ENCODE data around the gene BEST3.
A peak's percentile ranks its signal among the peaks of the same experiment; 100 is the strongest.
"Not testable (repeated sequence)": the region's sequence is repeated elsewhere in the genome, so short reads cannot be mapped to it uniquely, and the experiment has no call there.

BEST3 gene

DNA sequence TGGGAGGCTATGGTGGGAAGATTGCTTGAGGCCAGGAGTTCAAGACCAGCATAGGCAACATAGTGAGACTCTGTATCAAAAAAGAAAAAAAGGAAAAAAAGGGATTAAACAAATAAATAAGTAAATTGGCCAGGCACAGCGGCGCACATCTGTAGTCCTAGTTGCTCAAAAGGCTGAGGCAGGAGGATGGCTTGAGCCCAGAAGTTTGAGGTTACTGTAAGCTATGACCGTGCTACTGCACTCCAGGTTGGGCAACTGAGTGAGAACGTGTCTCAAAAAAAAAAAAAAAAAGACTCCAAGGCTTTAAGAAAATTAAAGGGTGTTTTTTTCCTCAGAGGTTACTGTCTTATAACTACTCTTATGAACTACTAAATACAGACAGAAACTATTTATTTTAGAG is 11.7 kb downstream of the BEST3 start:
- no peak for DNase-seq

DNA sequence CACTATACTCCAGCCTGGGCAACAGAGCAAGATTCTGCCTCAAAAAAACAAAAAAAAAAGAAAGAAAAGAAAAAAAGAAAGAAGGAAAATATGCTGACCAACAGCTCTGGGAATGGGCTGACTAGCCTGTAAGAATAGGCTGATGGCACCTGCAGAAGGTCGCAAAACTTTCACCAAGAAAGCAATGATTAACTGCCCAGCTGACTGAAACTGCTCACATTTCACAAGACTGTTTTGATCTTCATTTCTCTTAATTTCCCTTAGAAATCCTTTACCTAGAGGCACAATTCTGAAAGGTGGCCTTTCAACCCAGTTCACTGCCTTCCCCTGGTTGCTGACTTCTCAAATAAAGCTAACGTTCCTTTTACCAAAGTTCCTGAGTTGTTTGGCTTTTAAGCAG is 12.4 kb downstream of the BEST3 start:
- no peak for DNase-seq

DNA sequence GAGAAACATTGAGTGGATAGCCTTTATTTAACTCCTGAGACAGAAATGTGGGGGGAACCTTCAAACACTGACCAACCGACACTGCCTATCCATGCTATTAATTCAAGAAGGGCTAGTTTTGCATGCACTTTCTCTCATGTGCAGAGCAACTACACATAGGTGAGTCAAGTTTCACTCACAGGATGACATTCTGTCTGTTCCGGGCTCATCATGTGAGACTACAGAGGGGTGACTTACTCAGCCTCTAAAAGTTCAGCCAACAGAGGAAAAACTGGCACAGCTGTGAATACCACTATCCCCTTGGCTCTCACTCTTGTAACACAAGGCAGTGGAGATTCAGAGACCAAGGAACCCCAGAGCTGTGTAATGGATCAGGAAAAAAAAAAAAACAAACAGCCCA is 13.3 kb downstream of the BEST3 start:
- no peak for DNase-seq

DNA sequence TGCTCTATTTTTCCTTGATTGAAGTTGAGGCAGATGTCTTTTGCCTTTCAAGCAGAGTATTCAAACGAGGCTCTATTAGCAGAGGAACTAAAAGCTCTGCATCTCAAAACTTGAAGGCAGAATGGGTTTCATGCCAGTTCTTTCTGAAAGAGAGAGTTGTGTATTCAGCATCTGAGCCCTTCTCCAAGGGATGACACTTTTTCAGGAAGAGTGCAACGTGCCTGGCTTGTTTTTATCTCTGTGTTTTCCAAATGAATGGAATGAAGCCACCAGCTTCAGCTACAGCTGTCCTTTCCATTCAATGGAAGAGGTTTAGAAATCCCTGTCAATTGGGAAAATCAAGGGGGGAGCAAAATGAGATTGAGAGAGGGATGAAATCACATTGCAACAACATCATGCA is 14.6 kb downstream of the BEST3 start:
- no peak for DNase-seq

DNA sequence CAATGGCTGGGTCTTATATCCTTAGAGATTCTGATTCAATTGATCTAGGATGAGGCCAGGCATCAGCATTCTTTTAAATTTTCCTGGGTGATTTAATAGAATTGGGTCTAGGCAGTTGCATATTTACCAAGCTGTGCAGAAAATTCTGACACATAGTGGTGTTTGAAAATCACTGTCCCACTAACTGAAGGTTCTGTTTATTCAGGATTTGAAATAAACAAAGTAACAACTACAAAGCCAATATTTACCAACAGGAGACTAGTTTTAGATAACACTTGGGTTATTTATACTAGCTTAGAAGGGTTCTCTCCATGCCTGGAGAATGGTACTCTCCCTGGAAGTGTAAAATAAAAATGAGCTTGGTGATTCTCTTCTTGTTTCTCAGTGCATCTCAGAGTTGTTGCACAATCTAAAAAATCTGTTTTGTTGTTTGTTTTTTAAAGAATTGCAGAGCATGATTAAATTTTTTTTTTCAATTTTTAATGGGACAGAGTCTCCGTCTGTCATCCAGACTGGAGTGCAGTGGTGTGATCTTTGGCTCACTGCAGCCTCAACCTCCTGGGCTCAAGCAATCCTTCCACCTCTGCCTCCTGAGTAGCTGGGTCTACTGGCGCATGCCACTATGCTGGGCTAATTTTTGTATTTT is 16.9 kb downstream of the BEST3 start:
- DNase-seq: no peak

DNA sequence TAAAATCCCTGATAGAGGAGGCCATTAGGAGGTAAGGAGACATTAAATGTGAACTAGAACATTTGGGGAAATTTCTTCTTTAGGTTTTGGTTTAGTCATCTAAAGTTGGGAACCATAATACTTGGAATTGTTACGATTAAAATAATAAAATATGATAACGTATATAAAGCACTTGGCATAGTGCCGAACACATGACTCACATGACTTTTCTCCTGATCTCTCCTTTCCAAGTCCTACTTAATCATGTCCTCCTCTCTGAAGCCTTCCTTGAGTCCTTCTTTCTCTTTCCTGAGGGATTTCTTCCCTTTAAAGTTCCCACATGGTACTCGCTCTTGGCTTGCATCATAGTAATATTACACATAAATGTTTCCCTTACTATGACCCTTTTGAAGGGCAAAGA is 20.0 kb downstream of the BEST3 start:
- no peak for DNase-seq

DNA sequence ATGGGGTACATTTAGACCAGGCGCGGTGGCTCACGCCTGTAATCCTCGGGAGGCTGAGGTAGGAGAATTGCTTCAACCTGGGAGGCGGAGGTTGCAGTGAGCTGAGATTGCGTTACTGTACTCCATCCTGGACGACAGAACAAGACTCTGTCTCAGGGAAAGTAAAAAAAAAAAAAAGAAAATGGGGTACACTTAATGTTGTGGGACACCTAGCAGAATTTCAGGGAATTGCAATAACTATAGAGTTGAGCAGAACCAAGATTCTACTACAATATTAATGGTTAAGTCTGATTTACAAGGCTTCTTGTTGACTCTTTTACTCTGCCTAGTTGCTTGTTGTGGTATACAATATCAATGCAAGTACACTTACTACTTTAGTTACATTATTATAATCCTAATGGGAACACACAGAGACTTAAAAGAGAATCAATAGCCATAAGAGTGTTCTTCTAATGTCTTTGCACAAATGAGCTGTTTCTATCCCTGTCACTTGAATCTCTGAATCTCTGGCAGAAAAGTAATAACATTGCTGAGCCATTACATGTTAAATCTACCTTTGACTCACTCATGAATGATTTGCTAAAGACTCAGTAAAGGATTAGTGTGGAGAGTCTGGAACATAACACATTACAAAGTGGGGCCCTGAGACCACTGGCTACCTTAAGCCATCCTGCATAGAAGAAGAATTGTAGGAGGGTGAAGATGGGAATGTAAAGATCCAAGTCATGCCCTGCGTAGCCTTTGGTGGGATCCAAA is 22.7 kb downstream of the BEST3 start:
- no peak for DNase-seq

DNA sequence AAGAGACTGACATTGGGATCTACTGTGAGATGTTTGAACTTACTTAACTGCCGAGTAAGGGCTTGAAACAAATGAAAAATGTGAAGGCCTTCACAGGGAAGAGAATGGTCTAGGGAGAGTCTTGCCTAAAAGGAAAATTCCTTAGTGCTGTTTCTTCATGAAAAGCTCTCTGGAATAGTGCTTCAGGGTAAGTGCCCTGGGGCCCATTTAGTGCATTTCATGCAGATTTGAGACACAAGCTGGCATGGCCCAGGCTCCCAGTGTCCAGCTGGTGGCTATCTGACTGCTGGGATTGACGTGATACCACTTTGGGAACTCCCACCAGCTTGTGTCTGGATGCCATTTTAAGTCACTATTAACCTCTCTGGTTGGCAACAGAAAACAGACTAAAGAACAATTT is 26.9 kb downstream of the BEST3 start:
- no peak for DNase-seq

DNA sequence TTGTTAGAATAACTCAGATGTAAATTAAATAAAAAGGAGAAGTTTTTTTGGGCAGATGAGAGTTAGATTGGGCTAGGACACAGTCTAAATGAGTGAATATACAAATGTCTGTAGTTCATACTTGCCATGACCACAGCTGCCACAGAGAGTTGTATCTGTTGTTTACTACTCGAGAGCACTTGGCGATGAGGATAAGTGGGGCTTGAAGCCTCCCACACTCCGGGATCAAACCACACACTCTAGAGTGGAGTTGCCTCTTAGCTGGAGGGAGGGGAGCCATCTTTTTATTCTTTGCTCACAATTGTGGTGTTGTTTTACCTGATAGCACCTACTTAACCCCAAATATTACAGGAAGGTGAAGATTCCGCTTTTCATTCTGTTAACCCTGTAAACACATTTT is 27.5 kb downstream of the BEST3 start:
- no peak for DNase-seq

DNA sequence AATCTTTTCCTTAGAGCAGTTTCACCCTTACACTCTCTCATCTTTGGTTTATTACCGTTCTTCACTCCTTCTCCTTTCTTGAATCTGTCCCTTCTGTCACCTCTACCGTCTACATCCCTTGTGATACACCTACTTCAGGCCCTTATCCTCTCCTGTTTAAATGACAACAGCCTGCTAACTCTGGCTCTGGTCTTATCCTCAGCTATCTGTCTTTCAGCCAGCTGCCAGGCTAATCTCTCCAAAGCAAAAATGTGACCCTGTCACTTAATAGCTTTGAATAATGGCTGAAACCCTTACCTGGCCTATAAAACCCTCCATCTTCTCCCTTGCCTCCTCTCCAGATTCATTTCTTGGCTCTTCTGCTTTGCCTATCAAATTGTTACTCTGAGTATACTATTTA is 32.3 kb downstream of the BEST3 start:
- no peak for DNase-seq

DNA sequence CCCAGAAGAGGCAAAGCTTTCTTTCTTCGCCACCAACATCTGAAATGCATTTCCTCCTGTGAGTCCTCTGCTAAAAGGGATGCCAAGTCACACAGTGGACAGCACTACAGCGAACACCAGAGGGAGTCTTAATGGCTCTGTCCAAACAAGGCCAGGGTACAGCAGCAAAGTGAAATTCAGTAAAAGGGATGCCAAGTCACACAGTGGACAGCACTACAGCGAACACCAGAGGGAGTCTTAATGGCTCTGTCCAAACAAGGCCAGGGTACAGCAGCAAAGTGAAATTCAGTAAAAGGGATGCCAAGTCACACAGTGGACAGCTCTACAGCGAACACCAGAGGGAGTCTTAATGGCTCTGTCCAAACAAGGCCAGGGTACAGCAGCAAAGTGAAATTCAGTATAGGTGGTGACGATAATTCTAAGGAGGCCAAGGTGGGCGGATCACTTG is 34.1 kb downstream of the BEST3 start:
- DNase-seq: not testable (repeated sequence)

DNA sequence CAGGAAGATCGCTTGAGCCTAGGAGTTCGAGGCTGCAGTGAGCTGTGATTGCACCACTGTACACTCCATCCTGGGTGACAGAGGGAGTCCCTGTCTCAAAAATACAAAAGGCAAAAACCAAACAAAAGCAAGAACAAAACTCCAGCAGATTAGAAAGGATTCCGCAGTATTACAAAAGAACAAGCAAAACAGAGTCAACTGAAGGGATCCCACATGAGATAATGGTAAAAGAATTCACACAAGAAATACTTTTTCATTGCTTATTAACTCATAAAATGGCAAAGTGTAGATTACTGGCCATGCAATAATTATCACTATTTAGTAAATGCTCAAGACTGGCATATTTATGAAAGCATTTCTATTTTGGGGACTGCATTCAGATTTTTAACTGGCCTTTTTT is 35.4 kb downstream of the BEST3 start:
- no peak for DNase-seq

DNA sequence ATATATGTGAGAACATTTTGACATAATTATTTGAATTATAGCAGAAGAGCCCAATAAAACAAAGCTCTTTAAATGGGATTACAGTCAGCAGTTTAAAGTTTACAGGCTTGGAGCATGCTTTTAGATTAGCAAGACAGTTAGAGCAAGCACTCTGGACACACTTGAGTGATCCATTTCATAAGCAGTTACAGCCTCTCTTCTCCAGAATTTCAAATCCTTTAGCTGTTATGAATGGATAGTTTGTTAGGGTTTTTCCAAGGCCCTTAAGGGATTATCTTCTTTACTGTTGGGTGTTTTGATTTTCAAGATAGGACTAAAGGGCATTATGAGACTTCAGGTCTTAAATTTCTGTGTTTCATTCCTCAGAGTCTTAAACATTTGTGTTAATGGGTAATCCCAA is 36.3 kb downstream of the BEST3 start:
- no peak for DNase-seq

DNA sequence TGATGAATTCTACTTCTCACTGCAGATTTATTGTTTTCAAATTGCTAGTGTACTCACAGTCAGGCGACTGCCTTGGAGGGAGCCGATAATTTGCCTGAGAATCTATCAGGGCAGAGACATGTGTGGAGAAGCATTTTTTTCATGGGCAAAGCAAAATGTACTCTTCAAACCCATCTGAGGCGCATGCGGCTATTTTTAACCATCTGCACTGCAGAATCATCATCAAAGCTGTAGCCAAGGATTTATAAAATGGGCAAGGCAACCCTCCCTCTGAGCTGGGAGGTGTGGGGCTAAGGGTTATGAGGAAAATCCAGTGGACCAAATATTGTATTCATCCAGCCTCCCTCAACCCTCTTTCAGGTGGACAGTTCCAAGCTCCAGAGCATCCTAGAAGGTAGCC is 37.7 kb downstream of the BEST3 start:
- no peak for DNase-seq

DNA sequence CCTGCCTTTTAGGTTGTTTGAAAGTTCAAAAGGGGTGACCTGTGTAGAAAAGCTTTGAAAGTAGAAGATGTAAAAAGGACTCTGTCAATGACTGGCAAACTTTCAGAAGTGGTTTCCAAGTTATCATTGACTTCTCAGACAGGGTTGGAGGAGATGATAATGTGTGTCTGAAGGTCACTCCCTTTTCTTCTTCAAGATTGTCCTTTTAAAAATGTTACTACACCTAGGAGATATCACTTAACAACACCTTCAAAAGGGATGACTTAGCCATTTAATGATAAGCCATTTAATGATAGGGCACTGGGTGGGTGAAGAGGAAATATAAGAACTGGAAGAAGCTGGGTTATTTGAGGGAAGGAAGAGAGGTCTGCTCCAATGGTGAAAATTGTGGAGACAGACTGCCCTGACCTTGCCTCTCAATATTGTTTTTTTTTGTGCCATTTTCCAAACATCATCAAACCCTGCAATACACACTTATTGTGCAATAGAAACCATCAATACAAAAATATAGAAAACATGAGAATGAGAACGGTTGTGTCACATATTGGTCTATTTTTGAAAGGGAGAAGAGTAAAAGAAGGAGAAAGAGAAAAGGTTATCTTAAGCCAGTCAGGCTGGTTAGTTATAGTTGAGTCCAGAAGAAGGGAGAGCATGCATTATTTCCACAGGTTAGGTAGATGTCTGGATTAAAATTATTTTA is 38.8 kb downstream of the BEST3 start:
- no peak for DNase-seq

DNA sequence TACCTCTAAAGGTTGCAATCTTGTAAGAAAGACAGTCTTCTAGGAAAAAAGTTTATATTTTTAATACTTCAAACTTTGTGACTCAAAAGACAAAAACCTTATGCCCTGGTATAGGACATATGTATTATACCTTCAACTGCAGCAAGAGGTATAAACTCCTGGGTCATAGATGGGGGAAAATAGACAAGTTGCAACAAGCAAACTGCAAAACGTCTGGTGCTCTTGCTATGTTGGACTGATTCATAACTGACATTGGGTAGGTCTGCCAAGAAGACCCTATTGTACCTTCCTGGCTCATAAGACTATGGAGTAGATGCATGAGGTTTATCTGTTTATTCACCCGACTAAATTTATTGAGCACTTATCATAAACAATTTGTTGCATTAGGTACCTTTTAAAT is 40.9 kb downstream of the BEST3 start:
- DNase-seq: no peak

DNA sequence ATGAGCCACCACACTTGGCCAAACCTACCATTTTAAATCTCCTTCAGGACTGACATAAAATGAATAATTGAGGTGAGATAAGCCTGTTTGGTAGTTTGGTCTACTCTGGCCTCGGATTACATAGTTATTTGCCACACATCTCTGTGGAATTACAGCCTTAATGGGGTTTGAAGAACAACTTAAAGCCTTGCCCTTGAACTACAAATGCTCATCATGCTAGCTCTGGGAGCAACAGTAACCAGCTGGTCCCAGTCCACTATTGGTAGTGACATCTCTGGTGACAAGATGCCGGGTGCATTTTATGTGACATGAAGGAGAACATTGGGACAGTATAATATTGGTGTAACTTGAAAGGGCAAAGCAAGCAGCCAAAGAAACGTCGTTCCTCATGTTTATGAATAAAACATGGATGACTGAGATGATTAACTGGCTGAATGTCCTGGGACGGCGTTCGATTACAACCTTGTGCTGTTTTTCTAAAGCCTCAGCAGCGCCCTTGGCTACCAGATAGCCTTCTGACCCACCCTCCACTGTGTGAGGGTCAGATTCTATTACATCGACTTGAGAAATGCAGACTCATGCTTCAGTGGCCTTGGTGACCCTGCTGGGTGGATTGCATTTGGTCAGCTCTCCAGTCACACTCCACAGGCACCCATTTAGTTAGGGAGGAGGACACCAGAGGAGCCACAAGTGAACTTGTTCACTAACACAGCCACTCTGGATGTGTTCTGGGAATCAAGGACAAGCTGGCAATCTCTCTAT is 41.5 kb downstream of the BEST3 start:
- DNase-seq: no peak

DNA sequence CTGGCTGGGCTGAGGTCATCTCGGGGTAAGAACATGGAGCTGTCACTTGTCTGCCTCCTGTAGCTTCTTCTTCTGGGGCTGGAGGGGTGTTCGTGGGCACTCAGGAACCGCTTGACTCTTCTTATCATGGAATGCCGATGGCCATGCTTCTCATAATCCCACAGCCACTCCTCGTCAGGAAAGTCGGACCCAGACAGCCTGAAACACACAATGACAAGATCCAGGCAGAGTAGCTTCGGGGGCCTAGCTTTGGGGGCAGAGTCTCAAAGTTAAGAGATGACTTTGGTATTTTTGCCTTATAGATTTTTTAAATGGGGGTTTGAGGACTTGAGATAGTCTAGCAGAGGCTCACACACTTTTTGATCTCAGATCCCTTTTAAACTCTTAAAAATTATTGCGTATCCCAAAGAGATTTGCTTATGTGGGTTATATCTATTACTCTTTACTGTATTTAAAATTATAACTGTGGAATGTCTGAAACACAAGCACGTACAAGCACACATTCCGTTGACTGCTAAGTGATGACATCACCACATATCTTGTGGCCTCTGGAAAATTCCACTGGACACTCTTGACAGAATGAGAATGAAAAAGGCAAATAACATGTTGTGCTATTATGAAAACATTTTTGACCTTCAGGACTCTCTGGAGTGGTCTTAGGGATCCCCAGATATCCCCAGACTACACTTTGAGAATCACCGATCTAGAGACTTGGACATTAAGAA is 43.3 kb downstream of the BEST3 start:
- DNase-seq: peak; percentile 54

DNA sequence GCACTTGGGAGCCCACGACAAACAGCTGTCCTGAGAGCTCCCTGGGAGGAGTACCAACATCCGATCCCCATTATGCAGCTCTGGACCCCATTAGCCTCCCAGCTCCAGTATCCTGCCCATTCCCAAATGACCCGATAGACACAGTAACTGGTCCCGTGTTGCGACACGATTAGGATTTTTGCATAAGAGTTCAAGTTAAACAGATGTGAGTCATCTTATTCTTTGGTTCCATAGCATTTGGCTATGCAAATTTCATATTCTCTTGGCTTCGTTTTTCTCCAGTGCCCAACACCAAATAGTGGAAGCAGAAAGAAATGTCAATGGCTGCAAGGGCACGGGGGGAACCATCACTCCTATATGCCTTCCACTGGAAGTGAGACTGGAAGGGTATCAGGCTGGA is 45.4 kb downstream of the BEST3 start:
- no peak for DNase-seq

DNA sequence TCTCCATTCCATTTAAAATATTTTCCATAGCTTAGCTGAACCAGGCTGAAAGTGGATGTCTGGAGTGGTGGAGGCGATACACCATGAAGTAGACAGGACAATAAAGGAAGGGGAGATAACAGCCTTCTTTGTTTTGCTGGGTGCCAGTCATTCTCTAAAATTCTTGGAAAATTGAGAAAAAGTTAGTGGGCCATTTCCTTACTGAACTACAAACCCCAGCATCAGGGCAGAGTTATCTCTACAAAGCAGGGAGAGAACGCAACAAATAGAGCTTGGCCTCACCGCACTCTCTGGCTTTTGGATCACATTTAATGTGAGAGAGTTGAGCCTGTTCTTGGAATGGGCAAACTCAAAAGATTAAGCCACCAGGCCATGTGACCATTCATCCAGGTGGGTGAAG is 47.2 kb downstream of the BEST3 start:
- no peak for DNase-seq

DNA sequence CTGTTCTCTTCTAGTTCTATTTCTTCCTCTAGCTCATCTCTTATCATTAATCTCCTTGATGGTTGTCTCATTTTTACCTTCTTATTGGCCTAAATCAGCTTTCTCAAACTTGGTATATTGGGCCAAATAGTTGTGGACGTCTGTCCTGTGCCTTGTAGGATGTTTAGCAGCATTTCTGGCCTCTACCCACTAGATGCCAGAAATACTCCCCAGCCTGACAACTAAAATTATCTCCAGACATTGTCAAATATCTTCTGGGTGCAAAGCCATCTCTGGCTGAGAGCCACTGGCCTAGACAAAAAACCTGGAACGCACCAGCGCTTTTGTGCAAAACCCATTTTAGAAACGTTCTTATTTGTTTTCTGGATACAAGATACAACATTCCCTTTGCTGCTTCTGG is 49.6 kb downstream of the BEST3 start:
- DNase-seq: no peak

DNA sequence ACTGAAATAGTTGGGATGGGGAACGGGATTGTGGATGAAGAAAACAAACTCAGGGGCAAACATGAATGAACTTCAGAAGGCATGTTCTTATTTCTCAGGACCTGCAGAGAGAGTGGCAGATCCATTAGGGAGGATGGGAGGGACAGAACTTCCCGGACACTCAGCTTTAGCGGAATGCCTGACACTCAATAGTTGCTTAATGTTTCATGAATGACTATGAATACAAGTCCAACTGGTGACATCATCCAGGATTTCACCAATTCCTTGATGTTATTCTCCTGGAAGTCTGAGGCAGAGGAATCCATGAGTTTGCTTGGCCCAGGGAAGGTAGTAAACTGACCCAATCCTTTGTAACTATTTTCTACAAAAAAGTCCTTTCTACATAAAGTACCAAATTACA is 50.6 kb downstream of the BEST3 start:
- DNase-seq: peak; percentile 74

DNA sequence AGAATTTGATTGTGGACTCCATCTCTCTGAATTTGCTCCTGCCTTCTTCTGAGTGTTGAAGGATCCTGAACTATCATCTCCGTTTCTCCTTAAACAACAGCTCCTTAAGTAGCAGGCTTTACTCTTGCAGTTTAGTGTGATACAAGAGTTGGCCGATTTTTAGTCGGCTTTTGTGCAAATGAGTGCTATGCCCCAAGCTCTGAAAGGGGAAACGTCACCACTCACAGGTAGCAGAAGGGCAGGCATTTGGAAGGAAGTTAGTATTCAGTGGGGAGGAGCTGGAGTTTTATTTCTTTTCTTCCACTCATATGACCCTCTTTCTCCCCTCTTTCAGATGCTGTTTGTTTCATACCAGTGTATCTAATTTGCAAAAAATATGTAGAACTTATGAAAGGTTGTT is 51.9 kb downstream of the BEST3 start:
- no peak for DNase-seq
